ENCODE measurements around the gene FOXP1.

Gene FOXP1

GRCh38 chr3:71319771-71320170 is 263.8 kb downstream of the FOXP1 start:
- no peak for DNase-seq

- DNase-seq, result no peak
Measured at GRCh38 chr3:71318458-71318827, 265.1 kb downstream of the FOXP1 start.

- no peak for DNase-seq
Measured at GRCh38 chr3:71317749-71318457, 265.6 kb downstream of the FOXP1 start.

- no peak for DNase-seq
Measured at GRCh38 chr3:71317140-71317539, 266.4 kb downstream of the FOXP1 start.

- no peak for DNase-seq
Measured at GRCh38 chr3:71316066-71316777, 267.3 kb downstream of the FOXP1 start.

- no peak for DNase-seq
Measured at GRCh38 chr3:71315431-71315830, 268.1 kb downstream of the FOXP1 start.

- no peak for DNase-seq
Measured at GRCh38 chr3:71313844-71314243, 269.7 kb downstream of the FOXP1 start.

GRCh38 chr3:71312461-71312860 is 271.1 kb downstream of the FOXP1 start:
- DNase-seq, result no peak

GRCh38 chr3:71311661-71312046 is 271.9 kb downstream of the FOXP1 start:
- no peak for DNase-seq

- DNase-seq, result no peak
Measured at GRCh38 chr3:71310980-71311660, 272.4 kb downstream of the FOXP1 start.

- no peak for DNase-seq
Measured at GRCh38 chr3:71310359-71310979, 273.1 kb downstream of the FOXP1 start.

GRCh38 chr3:71309886-71310285 is 273.6 kb downstream of the FOXP1 start:
- no peak for DNase-seq

GRCh38 chr3:71309342-71309741 is 274.2 kb downstream of the FOXP1 start:
- DNase-seq, result peak; percentile 44

GRCh38 chr3:71308836-71309235 is 274.7 kb downstream of the FOXP1 start:
- DNase-seq, result no peak

- no peak for DNase-seq
Measured at GRCh38 chr3:71307991-71308697, 275.4 kb downstream of the FOXP1 start.

GRCh38 chr3:71305231-71306206 is 278.0 kb downstream of the FOXP1 start:
- DNase-seq, result no peak

- DNase-seq, result peak; percentile 35
Measured at GRCh38 chr3:71304684-71305083, 278.8 kb downstream of the FOXP1 start.

GRCh38 chr3:71304247-71304646 is 279.3 kb downstream of the FOXP1 start:
- DNase-seq, result no peak

GRCh38 chr3:71303627-71304200 is 279.8 kb downstream of the FOXP1 start:
- no peak for DNase-seq

GRCh38 chr3:71302604-71303003 is 280.9 kb downstream of the FOXP1 start:
- DNase-seq, result no peak

- DNase-seq, result no peak
Measured at GRCh38 chr3:71300951-71301393, 282.6 kb downstream of the FOXP1 start.

Measured in activated CD8-positive, alpha-beta memory T cell treated with anti-CD3 and anti-CD28 coated beads, Interleukin-2, amount 50 U/mL, for 4 hours (primary cell).